Activated T-cell treated with anti-CD3 and anti-CD28 coated beads, Interleukin-2, amount 50 U/mL, for 24 hours (primary cell): ENCODE data around the gene JAK1.

Experiments used
- DNase-seq: peaks from one replicate; pipeline ENCODE4 v3.0.0-alpha.2; 2020
- H3K27ac Mint-ChIP-seq: 2 replicates; pipeline ENCODE4 v1.8.0; 2020; ENCODE audit warnings: mild to moderate bottlenecking, mixed read lengths
- H3K27me3 Mint-ChIP-seq: 2 replicates; pipeline ENCODE4 v1.8.0; 2020; ENCODE audit warnings: mixed read lengths
- H3K36me3 Mint-ChIP-seq: 2 replicates; pipeline ENCODE4 v1.8.0; 2020; ENCODE audit warnings: low read depth, mixed read lengths
- H3K4me1 Mint-ChIP-seq: 2 replicates; pipeline ENCODE4 v1.8.0; 2020; ENCODE audit warnings: low read depth, mixed read lengths
- H3K4me3 Mint-ChIP-seq: 2 replicates; pipeline ENCODE4 v1.8.0; 2020; ENCODE audit warnings: mild to moderate bottlenecking, moderate library complexity, mixed read lengths
- H3K9me3 Mint-ChIP-seq: 2 replicates; pipeline ENCODE4 v1.8.0; 2020; ENCODE audit warnings: mixed read lengths

Gene JAK1

DNA sequence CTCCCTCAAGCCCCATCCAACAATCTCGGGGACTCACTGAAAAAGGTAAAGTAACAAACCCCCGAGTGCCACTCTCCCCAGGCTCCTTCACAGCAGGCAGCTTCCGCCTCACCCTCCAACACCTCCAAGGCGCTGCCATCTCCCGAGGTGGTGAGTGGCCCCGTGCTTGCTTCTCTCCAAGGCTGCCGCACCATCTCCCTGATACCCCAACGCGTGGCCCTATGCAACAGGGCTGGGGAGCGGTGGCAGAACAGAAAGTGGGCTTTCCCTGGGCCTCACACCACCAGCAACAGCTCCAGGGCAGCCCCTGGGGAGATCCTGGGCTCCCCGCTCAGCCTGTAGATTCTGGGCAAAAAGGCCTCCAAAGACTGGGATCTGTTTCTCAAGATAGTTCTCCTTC, 116.4 kb downstream of the JAK1 start:
- peaks cover 97% of the 10 kb centered on the region for H3K36me3 Mint-ChIP-seq

DNA sequence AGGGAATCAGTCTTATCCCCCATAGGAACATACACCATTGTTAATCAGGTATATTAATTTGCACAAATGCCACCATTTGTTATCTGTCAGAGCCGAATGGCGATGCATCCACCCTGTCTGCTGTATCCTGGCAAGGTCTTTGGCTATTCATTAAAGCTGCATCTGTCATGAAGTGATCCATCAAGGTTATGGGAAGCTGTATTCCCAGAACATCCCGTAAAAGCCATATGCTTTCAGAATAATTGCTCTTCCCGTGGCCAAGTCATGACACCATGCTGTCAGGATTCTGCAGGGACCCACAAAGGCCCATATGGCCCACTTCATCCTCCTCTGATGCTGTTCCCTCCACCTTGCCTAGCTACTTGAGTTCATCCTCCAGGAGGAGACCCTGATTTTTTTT, 117.5 kb downstream of the JAK1 start:
- Mint-ChIP-seq H3K36me3 (peaks cover 97% of the 10 kb centered on the region), H3K4me1 (no peaks in the 10 kb centered on the region), H3K9me3 (no peaks in the 10 kb centered on the region), H3K27me3 (no peaks in the 10 kb centered on the region), H3K4me3 (no peak overlapping the region), H3K27ac (peak overlapping the region; percentile 68)
- no peak for DNase-seq

More for the DNA sequence above, 116.4 kb downstream of the JAK1 start:
- H3K27ac Mint-ChIP-seq: peak overlapping the region; percentile 68
- DNase-seq: no peak
- H3K27me3 Mint-ChIP-seq: no peaks in the 10 kb centered on the region
- no peak overlapping the region for H3K4me3 Mint-ChIP-seq
- H3K4me1 Mint-ChIP-seq: no peaks in the 10 kb centered on the region
- no peaks in the 10 kb centered on the region for H3K9me3 Mint-ChIP-seq

DNA sequence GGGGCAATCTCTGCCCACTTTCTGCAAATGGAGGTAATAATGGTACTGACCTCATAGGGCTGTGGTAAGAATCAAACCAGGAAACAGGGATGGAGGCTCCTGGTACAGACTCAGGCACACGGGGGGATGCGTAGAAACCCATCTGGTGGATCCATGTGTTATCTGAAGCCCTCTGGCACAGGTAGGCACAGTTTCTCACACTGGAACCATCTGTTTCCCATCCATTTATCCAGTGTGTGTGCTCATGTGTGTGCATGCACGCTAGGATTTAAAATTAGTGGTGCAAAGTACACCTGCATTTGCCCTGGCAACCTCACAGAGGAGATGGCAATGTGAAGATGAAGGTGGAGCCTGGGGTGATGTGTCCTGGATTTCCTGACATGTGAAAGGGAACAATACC, 118.2 kb downstream of the JAK1 start:
- Mint-ChIP-seq H3K36me3 (peaks cover 97% of the 10 kb centered on the region), H3K4me3 (no peak overlapping the region), H3K9me3 (no peaks in the 10 kb centered on the region), H3K27ac (no peak overlapping the region), H3K27me3 (no peaks in the 10 kb centered on the region), H3K4me1 (no peaks in the 10 kb centered on the region)
- DNase-seq: no peak

DNA sequence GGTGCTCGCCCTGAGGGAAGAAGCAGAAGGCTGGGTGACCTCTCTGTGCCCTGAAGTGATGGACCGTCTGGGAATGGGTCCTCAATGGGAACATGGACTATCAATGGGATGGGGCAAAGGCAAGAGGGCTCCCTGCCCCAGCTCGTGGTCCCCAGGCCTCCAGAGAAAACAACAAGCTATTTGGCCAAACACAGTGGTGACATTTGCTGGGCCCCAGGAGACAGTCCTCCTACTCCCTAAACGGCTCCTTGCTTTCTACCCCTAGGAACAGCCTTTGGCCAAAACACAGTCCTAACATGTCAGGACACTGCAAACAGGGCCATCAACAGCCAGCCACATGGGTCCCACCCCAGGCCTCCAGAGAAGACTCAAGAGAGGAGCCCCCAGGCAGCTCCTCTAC, 118.7 kb downstream of the JAK1 start:
- H3K27me3 Mint-ChIP-seq: no peaks in the 10 kb centered on the region
- peaks cover 97% of the 10 kb centered on the region for H3K36me3 Mint-ChIP-seq
- no peak overlapping the region for H3K4me3 Mint-ChIP-seq
- H3K4me1 Mint-ChIP-seq: no peaks in the 10 kb centered on the region
- H3K9me3 Mint-ChIP-seq: no peaks in the 10 kb centered on the region
- no peak for DNase-seq
- H3K27ac Mint-ChIP-seq: peak overlapping the region; percentile 14

DNA sequence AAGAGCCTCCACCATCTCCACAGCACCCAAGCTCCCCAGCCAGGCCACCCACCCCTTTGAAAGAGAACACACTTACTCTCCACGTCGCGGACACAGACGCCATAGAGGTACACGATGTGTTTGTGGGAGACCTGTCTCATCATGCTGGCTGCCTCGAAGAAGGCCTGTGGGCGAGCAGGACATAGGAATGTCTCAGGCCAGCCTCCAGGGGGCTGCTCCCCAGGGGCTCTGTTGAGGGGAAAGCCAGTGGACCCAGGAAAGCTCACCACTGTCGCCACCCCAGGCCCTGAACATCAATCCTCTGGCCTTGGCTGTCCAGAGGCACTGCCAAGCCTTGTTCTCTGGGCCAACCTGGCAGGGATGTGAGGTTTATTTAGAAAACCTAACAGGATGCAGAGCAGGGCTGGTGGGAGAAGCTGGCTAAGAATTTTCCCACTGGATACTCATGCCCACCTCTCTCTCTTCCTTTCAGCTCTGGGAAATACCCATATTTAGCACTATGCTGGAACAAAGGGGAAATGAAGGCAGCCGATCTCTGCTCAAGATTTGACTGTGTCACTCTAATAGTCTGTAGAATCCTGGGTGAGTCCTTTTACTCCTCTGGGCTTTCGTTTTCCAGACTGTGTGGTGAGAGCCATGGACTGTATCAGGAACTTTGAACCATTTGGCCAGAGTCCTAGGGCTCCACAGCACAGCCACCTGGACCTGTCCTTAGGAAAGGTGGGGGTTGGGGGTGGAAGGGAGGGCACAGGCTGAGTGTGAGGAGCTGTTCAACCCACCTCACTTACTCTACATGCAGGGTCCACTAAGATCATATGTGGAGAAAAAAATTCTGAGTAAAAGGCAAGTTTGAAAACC, 119.5 kb downstream of the JAK1 start:
- Mint-ChIP-seq H3K4me3 (no peak overlapping the region), H3K9me3 (no peaks in the 10 kb centered on the region), H3K27me3 (no peaks in the 10 kb centered on the region), H3K36me3 (peaks cover 93% of the 10 kb centered on the region), H3K4me1 (no peaks in the 10 kb centered on the region), H3K27ac (peak overlapping the region; percentile 48)
- DNase-seq: no peak

DNA sequence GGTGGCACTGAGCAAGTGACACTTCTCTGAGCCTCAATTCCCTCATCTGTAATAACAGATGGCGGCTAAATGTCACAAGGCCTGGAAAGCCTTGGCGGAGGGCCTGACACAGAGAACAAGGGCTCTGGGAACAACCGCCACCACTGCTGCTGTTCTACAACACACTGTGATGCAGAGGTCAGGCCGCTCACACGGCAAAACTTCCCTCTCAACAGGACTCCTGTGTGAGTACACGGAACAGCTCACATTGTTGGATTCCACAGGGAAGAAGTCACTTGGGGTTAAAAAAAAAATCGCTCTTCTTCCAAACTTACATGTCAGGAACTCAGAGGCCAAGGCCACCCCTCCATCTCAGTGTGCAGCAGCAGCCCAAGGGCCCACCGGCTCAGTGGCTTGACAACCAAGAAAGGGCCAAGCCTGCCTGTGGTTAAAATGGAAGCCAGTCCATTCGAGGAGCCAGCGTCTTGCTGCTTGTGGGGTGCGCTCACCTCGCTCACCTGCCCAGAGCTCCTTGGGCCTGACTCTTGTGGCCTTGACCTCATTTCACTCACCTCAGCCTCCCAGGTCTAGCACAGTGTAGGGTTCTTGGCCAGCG, 120.4 kb downstream of the JAK1 start:
- H3K4me1 Mint-ChIP-seq: no peaks in the 10 kb centered on the region
- no peak overlapping the region for H3K4me3 Mint-ChIP-seq
- H3K27ac Mint-ChIP-seq: peak overlapping the region; percentile 48
- H3K36me3 Mint-ChIP-seq: peaks cover 93% of the 10 kb centered on the region
- H3K27me3 Mint-ChIP-seq: no peaks in the 10 kb centered on the region
- no peak for DNase-seq
- H3K9me3 Mint-ChIP-seq: no peaks in the 10 kb centered on the region

DNA sequence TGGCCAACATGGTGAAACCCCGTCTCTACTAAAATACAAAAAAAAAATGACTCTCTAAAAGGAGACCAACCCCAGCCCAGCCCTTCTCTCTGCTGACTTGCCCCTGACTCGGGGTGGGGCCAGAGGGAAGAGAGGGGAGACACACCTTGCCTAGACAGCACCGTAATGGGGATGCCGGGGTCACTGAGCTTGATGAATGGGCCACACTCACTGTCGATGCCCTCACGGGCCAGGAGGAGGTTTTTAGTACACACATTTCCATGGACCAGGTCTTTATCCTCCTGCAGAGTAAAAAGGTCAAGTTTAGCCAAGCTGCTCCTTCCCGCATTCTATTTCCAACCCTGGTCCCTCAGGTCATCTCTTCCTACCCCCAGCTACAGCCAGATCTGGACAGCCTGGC, 121.7 kb downstream of the JAK1 start:
- Mint-ChIP-seq H3K36me3 (peaks cover 93% of the 10 kb centered on the region), H3K4me3 (no peak overlapping the region), H3K4me1 (no peaks in the 10 kb centered on the region), H3K27ac (no peak overlapping the region), H3K27me3 (no peaks in the 10 kb centered on the region), H3K9me3 (no peaks in the 10 kb centered on the region)
- no peak for DNase-seq

DNA sequence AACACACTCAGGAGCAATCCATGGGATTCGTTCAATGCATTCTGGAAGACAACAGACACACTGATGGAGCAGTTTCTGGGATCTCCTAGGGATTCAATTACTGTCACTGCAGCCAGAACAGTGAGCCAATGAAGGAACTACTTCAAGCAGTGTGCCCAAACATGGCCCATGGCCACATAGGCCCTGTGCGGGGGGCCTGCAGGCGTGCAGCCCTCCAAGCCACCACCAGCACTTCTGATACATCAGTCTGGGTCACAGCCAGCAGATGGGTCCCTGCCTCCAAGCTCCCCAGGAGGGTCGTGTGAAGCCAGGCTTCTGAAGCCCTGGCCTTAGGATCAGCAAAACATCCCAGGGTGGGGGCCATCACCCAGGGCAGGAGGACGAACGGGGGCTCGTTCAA, 122.2 kb downstream of the JAK1 start:
- H3K27ac Mint-ChIP-seq: peak overlapping the region; percentile 44
- H3K4me1 Mint-ChIP-seq: no peaks in the 10 kb centered on the region

DNA sequence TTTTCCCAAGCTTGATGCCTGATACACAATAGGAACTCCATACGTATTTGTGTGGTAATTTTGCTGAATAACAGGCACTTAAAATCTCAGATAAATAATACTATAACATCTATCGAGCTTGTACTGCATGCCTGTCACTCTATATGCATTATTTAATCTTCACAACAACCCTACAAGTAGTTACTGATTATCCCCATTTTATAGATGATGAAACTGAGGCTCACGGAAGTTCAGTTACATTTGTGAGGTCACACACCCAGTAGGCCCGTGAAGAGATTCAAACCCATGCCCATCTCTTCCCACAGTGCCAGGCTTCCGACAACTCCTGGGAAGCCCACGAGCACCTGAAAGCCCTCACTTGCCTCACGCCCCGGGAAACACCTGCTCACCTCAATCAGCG, 122.7 kb downstream of the JAK1 start:
- Mint-ChIP-seq H3K27ac (peak overlapping the region; percentile 44), H3K4me1 (no peaks in the 10 kb centered on the region), H3K27me3 (no peaks in the 10 kb centered on the region), H3K36me3 (peaks cover 91% of the 10 kb centered on the region), H3K9me3 (no peaks in the 10 kb centered on the region), H3K4me3 (no peak overlapping the region)
- no peak for DNase-seq

More for the DNA sequence above, 122.2 kb downstream of the JAK1 start:
- no peaks in the 10 kb centered on the region for H3K9me3 Mint-ChIP-seq
- H3K36me3 Mint-ChIP-seq: peaks cover 93% of the 10 kb centered on the region
- no peak overlapping the region for H3K4me3 Mint-ChIP-seq
- no peak for DNase-seq
- H3K27me3 Mint-ChIP-seq: no peaks in the 10 kb centered on the region

DNA sequence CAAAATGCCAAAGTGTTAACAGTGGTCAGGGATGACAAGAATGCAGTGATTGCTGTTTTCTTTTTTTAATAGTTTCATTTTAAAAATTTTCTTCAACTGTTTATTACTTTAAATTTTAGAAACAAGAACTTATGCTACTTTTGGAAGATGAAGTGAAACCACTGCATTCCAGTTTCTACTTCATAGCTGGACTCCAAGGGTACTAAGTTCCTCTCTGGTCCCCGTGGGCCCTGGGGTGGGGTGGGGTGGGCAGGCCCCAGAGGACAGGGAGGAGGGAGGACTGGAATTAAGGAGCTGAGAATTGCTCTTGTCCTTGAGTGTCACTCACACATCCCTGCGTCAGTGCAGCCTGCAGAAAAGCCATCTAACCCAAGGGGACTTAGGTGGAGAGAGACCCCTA, 124.1 kb downstream of the JAK1 start:
- DNase-seq: no peak
- Mint-ChIP-seq H3K4me1 (no peaks in the 10 kb centered on the region), H3K27ac (no peak overlapping the region), H3K9me3 (no peaks in the 10 kb centered on the region), H3K4me3 (no peak overlapping the region), H3K36me3 (peaks cover 91% of the 10 kb centered on the region), H3K27me3 (no peaks in the 10 kb centered on the region)

DNA sequence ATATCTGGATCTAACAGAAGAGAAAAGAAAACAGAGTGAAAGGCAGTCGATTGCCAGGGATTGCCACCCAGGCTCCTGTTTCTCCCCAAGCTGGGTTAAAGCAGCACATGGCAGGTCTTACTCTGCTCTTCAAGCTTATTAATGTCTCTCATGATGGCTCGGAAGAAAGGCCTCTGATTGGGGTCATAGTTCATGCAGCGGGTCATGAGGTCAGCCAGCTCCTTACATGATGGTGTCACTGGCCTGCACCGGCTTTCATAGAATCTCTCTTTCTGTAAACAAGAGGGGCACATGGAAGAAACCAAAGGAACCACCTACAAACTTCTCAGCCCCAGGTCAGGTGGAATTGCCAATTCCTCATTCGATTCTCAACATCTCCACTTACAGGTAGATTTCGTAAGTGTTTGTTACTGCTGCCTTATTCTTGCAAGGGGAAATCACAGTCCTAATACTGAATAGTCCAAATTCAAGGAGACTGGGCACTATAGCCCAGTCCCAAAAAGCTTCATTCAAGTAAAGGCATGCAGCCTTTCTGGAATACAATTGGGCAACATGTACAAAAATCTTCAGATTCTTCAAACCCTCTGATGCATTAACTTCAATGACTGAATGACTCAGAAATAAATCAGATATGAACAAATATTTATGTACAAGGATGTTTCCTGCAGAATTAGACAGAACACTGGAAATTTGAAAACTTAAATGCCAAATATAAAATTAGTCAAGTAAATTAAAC, 124.9 kb downstream of the JAK1 start:
- Mint-ChIP-seq H3K27me3 (no peaks in the 10 kb centered on the region), H3K4me1 (no peaks in the 10 kb centered on the region), H3K4me3 (no peak overlapping the region), H3K9me3 (no peaks in the 10 kb centered on the region), H3K27ac (no peak overlapping the region), H3K36me3 (peaks cover 92% of the 10 kb centered on the region)
- no peak for DNase-seq

DNA sequence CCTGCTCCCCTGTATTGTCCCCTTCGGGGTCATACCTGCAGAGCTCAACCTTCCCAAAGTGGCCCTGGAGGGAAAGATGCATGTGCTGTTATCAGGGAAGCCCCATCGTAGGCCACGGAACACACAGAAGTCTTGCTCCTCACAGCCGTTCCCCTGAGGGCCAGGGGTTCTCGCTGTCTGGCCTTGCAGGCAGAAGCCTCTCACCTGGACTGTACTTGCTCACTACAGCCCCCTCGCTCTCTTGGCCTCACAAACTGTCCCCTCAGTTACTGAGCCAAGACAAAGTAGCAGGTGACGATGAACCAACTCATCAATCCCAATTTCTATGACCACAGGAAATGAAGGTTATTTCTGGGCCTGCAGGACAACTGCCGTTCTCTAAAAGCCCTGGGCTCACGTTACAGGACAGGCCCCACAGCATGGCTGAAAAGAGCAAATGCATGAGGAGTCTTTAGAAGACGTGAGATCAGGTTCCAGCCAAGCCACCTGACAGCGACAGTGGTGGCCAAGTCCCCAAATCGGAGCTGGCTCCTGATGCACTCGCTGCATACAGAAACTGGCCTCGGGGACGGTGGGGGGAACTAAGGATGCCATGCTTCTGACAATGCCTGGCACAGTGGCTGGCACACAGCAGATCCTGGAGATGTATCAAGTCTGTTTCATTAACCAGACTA, 126.5 kb downstream of the JAK1 start:
- H3K36me3 Mint-ChIP-seq: peaks cover 93% of the 10 kb centered on the region
- no peaks in the 10 kb centered on the region for H3K27me3 Mint-ChIP-seq
- no peaks in the 10 kb centered on the region for H3K9me3 Mint-ChIP-seq
- H3K4me1 Mint-ChIP-seq: peaks cover 2% of the 10 kb centered on the region
- H3K27ac Mint-ChIP-seq: peak overlapping the region; percentile 60
- no peak overlapping the region for H3K4me3 Mint-ChIP-seq
- DNase-seq: no peak

DNA sequence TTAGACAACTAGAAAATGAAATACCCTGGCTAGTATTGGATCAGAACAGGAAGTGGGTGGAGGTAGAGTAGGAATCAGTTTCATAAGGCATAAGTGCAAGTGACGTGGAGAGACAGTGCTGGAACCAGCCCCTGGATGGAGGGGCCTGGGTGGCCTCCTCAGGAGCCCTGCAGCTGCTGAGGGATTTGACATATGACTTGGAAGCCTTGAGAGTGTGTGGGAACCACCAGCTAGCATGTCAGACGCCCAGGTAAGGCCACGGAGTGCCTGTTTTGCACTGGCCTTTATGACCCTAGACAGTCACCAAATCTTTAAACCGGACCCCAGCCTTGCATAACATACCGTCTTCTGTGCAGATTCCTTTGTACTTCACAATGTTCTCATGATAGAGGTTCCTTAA, 127.1 kb downstream of the JAK1 start:
- no peak for DNase-seq
- Mint-ChIP-seq H3K4me1 (peaks cover 4% of the 10 kb centered on the region), H3K9me3 (no peaks in the 10 kb centered on the region), H3K27me3 (no peaks in the 10 kb centered on the region), H3K4me3 (no peak overlapping the region), H3K36me3 (peaks cover 93% of the 10 kb centered on the region), H3K27ac (peak overlapping the region; percentile 65)

DNA sequence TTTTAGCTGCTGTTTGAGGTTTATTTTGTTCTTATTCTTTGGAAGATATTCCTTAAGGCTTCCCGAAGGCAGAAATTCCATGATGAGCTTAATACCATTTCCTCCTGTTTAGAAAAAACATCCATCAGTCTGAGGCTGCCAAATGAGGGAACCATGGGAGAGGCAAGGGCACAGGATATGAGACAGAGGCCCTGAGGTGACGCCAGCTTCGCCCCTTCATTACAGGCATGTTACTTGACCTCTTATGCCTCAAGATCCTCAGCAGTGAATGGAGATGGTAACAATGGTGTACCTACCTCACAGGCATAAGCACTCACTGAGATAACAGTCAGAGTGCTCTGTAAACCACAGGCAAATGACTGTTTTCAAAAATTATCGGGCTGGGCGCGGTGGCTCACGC, 127.9 kb downstream of the JAK1 start:
- Mint-ChIP-seq H3K4me3 (no peak overlapping the region), H3K4me1 (peaks cover 5% of the 10 kb centered on the region), H3K9me3 (no peaks in the 10 kb centered on the region), H3K36me3 (peaks cover 93% of the 10 kb centered on the region), H3K27me3 (no peaks in the 10 kb centered on the region), H3K27ac (no peak overlapping the region)
- no peak for DNase-seq
